Activated T-cell treated with anti-CD3 and anti-CD28 coated beads, Interleukin-2, amount 50 U/mL, for 1 hour (primary cell): ENCODE data around the gene GALNT10.

Experiments used
- DNase-seq: peaks from one replicate; pipeline ENCODE4 v3.0.0-alpha.2; 2020

Gene GALNT10

DNA sequence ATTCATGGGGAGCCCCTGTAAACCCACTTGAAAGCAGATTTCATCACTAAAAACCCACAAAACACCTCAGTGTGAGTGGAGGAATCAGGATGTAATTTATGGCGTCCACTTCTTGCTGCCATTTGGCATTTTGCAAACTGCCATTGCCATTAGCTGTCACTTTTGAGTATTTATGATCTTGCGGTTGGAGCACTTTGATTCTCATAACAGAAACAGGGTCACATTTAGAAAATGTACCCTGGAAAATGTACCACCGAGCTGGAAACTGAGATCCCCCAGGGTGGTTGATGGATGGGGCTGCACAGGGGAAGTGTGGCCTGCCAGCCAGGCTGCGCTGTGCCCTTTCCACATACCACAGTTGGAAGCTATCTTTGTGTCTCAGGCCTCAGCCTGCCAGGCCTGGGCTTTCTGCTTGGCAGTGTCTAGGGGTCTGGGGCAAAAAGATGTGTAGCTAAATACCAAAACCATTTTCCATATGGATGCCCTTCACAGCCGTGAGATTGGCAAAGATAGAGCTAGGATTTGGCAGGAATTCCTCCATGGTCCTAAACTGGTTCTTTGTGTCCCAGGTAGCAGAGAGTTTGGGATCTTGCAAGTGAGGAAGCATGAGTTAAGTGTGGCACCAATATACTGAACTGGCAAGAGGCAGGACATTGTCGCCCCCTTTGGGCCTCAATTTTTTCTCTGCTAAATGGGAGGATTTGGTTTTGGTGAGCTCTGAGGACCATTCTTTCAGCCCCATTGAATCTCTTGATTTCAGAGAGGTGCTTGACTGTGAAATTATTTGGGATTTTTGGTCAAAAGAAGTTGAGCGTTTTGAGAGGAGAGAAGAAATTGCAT, 46.2 kb downstream of the GALNT10 start:
- DNase-seq = no peak

DNA sequence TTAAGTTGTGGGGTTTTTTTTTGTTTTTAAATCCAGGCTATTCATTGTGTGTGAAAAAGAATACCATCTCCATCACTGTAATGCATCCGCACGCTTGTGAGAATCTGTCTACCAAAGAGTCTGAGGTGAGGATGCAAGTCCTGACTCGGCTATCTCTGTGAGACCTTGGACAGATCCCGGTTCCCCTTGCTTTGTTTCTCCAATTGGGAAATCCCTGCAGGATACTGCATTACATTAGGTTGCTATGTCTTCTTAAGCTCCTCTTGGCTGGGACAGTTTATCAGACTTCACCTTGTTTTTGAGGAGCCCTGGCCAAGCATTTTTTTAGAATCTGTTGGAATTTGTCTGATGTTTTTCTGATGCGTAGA, 46.8 kb downstream of the GALNT10 start:
- no peak for DNase-seq

DNA sequence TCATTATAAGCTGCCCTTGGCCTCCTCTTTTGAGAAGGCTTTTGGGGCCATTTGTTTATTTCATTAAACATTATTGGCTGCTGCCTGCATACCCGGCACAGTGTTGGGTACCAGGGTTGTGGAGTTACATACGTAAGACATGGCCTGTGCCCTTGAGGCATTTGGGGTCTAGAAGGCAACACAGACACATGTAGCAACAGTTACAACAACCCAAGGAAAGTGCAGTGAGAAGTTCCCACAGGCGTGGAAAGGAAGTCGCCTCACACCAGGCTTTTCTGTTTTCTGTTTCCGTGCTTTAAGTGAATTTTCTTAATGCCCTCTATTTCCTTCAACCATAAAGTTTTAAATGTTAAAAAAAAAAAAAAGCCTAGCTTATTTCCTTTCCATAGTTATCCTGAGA, 47.4 kb downstream of the GALNT10 start:
- DNase-seq = no peak

DNA sequence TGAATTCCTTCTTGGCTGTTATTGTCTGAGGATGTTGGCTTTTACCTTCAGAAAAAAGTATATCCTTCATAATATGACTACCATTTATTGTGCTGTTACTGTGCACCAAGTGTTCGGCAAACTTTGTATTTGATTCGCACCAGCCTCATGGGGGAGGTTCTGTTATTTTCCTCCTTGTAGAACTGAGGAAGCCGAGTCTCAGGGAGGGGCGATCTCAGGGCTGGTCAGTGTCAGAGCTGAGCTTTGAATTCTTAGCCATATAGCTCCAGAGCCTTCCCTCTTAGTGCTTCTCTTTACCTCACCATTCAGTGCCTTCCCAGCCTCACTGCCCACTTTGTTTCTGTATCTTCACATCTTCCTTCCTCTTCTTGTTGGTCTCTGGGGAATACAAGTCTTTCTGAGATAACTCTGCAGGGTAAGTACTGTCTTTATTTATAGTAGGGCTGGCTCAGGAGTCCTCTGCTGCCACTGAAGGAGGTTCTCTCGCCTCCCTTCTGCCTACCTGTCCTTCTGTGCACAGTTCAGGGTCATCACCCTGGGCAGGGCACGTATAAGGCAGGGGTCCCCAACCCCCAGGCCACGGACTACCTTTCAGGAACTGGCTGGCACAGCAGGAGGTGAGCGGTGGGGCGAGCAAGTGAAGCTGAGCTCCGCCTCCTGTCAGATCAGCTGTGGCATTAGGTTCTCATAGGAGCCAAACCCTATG, 48.4 kb downstream of the GALNT10 start:
- no peak for DNase-seq

DNA sequence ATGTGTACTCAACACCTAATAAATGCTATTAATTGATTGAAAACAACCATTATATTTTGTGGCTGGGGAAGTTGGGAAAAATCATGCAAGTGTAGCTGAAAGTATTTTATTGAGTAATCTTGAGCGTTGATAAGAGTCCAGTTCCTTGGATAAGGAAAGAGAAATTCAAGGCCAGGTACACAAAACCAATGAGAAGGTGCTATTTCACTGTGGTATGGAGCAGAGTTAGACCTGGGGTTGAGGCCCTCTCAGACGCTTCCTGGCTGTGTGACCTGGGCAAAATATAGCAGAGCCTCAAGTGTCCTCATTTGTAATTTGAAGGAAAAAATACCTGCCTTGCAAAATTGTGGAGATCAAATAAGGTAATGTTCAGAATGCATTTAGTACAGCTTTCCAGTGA, 50.1 kb downstream of the GALNT10 start:
- DNase-seq = no peak

DNA sequence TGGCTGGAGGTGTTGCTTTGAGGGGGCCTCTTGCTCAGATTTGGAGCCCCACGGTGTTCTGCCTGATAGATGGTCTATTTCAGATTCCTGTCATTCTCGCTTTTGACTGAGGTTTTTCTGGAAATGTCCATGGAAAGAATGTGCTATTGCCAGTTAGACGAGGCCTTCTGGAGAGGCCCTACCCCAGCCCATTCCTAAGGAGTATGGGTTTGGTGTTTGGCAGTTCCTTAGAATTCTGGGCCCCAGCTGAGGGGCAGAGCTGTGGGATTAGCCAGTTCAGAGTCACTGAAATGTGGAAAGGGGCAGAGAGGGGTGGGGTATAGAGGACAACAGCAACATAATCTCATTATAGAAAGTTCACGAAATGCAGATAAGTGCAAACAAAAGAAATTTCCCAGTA, 50.5 kb downstream of the GALNT10 start:
- DNase-seq = no peak

DNA sequence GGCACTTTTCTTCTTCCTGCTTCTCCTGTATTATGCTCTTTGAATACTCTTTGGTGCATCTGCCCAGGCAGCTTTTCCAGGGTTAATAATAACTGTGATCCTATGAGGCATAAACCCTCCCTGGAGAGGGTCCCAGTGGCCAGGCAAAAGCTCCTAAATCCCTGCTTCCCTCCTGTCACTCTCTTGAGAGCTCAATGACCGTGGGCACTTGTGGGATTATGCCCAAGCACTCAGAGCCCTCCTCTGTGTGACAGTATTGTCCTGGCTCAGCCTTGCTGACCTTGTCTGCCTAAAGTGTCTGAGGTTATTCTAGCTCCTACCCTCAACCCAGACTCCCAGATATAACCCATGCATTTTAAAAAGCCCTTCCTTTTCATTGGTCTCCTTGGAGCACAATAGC, 51.9 kb downstream of the GALNT10 start:
- no peak for DNase-seq

DNA sequence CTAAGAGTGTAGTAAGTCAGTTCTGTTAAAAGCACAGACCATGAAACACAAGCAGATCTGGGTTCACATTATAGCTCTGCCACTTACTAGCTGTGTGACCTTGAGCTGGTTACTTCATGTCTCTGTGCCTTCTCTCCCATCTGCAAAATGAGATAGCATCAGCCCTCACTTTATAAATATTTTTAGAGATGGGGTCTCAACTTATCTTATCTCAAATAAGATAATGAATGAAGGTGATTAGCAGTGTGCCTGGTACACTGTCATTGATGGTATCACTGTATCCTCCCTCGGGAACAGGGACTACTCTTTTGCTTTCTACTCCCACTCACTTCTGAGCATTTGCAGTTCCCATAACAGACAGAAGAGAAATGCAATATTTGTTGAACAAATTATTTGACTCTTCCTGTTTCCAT, 52.4 kb downstream of the GALNT10 start:
- DNase-seq = no peak

DNA sequence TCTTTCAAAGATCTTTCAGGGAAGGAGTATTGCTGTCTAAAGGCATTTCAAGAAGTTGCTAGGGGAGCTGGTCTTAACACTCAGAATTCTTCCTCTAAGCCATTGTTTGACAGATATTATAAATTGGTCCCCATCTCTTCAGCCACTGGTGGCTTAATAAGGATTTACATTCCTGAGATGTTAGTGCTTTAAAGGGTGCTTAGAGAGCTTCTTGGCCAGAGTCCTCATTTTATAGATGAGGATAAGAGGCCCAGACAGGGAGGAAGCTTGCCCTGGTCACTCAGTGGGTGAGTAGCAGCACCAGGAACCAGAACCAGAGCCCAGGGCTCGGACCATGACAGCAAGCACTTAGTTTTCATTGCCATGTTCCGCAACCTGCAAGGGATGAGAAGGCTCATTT, 53.2 kb downstream of the GALNT10 start:
- no peak for DNase-seq

DNA sequence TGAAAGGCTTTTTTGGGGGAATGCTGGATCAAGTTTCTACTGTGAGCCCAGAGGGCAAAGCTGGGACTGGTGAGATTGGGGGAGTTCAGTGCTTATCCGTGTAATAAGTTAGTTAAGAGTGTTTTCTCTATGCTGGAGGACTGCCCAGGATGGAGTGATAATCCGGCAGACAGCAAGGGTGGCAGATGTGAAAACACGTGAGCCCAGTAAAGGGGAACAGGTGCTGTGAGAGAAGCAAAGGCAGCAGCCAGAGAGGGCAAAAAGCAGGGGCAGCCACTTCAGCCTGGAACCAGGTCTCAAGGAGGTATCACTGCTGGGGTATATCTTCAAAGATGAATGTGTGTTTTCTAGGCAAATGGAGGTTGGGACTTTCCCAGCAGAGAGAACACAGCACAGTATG, 53.9 kb downstream of the GALNT10 start:
- no peak for DNase-seq

DNA sequence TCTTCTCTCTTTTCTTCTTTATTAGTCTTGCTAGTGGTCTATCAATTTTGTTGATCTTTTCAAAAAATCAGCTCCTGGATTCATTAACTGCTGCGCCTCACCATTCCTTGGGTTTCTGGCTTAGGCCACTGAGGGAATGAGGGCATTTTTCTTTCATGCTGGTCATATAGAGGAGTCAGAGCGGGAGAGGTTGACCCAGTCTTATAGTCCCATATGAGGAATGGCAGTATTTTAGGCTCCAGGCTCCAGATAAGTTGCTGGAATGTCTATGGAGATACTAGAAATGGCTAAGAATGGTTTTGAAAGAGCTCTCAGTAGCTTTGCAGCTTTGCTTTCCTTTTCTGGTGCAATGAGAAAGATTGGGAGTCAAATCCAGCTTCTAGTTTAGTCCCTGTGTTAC, 58.2 kb downstream of the GALNT10 start:
- no peak for DNase-seq

DNA sequence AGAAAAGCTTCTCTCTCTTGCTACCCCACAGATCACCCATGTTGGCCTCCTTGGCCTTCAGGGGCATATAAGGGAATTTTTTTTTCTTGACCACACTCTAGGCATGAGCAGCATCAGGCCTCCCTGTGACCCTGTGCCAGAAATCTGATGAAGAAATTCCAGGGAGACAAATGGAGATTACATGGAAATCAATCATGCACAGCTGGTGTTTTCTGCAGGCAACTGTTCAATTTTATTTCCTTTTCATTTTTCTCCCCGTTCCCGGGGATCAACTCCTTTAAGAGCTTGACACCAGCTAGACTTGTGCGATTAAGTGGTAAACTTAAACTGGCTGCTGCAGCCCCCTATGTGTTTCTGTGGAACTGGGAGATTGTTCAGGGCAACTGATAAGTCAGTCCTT, 59.3 kb downstream of the GALNT10 start:
- DNase-seq = no peak

DNA sequence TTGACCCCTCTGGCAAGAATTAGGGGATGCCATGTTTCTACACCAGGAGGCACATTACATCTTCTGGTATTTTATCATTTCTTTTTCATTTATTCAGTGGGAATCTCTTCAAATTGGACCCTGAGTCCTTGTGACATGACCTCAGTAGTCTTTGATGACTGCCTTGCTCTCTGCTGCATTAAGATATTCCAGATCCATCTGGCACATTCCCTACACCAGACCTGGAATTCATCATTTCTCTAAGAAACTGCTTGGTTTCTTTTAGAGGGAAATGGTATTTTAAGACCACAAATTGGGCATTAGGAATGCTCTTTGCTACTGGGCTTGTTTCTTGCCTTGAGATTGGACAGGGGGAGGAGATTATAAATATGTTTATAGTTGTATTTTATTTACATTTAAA, 61.0 kb downstream of the GALNT10 start:
- no peak for DNase-seq

DNA sequence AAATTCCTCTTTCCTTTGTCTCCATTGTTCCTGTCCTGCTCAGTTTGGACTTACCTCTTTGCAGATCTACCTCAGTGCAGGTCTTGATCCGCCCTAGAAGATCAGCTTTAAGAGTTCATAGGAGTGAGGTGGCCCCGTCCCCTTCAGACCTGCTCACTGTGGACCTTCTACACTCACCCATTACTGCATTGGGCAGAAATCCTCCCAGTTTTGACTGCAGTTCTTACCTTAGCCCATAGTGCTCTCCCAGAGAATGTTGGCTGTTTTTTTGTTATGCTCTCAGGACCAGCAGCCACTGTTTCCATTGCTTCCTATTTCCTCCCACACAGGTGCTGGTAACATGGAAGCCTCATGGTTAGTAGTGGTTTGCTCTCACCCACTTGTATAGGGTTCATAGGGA, 63.3 kb downstream of the GALNT10 start:
- no peak for DNase-seq

DNA sequence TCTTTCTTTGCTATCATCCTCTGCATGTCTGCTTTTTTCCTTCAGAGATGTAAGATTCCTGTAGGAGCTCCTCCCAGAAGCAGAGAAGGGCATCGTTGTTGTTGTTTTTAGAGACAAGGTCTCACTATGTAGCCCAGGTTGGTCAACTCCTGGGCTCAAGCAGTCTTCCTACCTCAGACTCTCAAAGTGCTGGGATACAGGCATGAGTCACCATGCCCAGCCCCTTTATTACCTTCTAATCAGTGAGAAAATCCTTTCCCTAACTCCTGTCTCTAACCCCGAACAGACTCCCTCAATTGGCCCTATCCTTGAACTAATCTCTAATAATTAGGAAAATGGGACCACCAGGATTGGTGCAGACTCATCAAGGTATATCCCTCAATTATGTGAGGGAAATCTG, 64.4 kb downstream of the GALNT10 start:
- no peak for DNase-seq

DNA sequence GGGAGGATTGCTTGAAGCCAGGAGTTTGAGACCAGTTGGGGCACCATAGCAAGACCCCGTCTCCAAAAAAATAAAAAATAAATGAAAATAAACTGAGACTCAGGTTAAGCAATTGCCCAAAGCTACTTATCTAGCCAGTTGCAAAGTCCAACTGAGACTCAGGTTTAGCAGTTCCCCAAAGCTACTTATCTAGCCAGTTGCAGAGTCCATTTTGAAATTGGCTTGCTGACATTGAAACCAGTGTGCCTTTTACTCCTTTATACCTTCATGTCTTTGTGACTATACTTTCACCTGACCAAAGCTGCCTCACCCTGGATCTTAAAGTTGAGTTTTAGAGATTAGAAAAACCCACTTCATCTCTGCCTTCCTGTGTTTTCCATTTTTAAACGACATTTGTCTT, 66.5 kb downstream of the GALNT10 start:
- DNase-seq = no peak

DNA sequence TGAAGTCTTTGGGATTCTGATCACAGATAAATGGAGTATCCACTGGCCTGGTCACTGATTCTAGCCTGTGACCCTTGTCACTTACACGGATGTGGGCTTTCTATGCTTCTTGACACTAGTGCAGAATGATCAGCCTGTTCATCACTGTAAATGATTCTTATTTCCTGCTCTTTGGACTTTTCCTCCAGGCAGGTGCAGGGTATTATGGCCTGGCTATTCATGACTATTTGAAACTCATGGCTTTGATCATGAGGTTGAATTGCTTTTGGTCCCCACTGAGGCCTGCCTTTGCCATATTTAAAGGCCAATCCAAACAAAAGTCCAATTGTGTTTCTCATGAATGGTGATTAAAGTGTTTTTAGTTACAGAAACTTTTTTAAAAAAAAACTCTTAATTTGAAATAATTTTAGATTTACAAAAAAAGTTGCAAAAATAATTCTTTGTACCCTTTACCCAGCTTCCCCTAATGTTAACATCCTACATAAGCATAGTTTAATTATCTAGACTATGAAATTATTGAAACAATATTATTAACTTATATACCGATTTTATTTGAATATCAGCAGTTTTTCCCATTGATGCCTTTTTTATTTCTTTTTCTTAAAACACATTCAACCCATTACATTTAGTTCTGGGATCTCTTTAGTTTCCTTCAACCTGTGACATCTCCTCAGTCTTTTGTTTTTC, 68.1 kb downstream of the GALNT10 start:
- DNase-seq = no peak

DNA sequence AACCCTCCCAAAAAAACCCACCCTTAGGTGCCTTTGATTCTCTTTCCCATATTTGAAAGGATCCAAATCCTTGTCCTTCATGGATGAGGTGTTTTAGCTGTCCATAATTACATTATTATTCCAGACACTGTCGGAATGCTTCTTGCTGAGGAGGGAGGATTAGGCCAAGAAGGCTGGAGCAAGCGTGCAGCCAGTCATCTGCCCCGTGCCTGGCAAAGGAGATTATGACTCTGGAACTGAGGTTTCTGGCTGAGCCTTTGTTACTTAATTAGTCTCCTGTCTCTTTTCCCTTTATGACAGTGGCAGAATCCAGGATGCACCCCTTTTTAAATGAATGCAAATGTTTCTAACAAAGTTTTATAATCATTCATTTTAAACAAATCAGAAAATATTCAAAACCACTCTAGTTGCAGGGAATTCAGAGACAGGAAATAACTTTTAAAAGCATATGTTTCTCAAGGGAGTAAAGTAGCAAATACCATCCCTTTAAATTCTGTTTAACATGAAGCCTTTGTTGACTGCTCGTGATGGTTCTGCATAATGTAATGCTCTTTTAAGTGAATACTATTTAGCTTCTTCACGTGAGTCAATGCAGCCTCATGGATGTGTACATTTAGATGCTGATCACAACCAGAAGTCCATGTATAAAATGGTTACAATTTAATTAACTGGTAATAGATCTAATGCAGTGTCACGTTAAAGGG, 69.8 kb downstream of the GALNT10 start:
- DNase-seq = no peak

DNA sequence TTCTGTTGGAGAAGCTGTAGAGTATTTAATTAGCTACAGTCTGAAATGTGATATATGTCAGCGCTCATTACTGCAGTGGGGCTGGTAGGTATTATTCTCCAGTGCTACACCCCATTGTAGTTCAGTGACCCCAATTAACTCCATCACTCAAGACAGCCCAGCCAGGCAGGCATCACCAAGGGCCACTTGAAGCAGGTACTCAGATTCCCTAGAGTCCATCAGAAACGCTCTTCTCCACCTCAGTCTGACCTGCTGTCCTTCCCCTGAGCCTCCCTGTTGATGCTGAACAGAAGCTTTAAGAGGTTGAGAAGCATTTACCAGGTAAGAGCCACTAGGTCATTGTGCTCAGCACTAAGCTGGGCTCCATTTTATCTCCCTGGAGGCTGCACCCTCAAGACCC, 71.8 kb downstream of the GALNT10 start:
- DNase-seq = no peak

DNA sequence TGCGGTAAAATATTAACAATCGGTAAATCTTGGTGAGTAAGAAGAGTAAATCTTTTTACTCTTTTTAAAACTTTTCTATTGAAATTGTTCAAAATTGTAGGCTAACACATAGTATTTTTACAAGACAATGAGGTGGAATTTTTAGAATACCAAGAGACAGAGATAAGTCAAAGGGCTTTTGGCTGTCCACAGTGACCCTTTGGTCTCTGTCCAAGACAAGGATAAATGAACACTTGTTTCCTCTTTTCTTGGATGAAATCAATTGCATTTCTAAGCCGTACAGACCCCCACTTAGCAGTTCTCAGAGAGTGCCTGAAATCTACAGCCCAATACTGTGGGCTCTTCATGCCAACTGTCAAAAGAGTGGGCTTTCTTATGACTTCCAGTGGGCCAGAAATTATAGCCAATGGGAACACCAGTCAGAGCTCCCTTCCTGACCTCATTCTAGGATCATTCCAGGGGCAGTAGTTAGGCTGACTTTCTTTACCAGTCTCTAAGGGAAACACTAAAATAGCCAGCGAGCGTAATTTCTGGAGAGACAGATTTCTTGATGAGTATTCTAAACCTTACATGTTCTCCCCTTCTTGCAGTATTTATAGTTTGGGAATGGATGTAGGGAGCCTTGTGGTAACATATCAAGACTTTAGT, 74.1 kb downstream of the GALNT10 start:
- DNase-seq = no peak

DNA sequence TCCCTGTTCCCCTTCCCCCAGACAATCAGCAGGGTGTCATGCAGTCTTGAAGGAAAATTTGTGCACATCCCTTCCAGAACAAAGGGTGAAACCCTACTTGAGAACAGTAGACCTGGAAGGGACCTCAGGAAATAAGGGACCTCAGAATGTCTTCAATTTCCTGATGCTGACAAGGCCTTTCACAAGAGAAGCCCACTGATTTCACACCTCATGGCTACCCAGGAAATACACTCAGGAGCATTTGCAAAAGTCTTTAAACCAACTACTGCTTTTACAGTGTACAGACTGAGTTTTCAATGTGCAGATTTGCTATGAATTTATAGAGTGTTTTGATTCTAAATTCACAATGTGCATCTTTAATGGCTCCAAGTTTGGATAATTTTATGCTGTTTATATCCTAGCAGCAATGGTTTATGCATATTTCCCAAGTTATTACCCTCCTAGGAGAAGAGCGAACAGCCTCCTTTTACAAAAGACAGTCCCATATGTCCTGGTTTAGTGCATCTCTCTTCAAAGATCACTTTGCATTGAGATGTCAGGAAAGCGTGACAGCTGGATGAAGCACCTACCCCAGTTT, 74.8 kb downstream of the GALNT10 start:
- no peak for DNase-seq

DNA sequence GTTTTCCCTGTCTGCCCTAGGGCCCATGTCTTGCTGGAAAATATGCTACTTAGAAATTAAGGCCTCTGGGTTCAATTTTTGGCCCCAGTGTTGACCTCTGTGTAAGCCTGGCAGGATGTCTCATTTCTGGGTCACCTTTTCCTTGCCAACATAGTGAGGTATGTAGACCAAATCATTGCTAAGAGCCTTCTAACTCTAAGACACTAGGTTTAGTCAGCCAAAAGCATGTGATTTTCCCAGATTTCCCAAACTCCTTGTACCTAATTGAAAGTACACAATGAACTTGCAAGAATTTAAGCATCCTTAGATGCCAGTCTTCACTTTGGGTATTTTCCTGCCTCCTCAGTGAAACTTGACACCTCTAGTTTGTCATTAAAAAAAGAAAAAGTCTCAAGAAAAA, 77.0 kb downstream of the GALNT10 start:
- no peak for DNase-seq

DNA sequence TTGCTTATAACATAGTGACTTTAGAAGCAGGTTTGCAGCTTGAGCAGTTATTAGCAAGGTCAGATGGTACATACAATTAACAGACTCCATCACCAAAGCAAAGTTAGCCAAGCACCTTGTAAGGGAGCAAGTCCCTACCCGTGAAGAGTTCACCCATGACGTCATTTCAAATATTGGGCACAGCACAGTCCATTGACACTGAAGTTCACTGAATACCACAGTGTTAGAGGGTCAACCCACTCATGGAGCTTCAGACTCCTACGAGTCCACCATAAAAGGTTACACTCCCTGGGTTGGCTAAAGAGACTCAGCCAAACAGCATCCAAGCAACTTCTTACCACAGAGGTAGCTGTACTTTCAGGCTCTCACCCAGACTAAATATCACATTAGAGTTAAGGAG, 77.5 kb downstream of the GALNT10 start:
- DNase-seq = no peak
